PFSK-1 (cell line): ENCODE data around the gene TMEM167B.

ENCODE experiments used
- FOXP2 ChIP-seq: optimal IDR thresholded peaks from 2 replicates; pipeline ENCODE3; 2011; ENCODE audit warnings: borderline replicate concordance, control low read depth, inconsistent platforms; ENCODE audit not compliant: insufficient read depth; ENCODE audit errors: extremely low read length, extremely low read depth
- POLR2AphosphoS5 ChIP-seq: IDR thresholded peaks from 2 replicates; pipeline ENCODE4 v1.6.1; 2012; ENCODE audit warnings: low read depth, mild to moderate bottlenecking, control low read depth, low read length, moderate library complexity
- SIN3A ChIP-seq: IDR thresholded peaks from 2 replicates; pipeline ENCODE4 v1.6.1; 2012; ENCODE audit warnings: mild to moderate bottlenecking, low read length, moderate library complexity, borderline replicate concordance; ENCODE audit not compliant: insufficient read depth
- TAF1 ChIP-seq: IDR thresholded peaks from 2 replicates; pipeline ENCODE4 v1.6.1; 2012; ENCODE audit warnings: low read length, control low read depth, borderline replicate concordance; ENCODE audit not compliant: insufficient read depth

DNA sequence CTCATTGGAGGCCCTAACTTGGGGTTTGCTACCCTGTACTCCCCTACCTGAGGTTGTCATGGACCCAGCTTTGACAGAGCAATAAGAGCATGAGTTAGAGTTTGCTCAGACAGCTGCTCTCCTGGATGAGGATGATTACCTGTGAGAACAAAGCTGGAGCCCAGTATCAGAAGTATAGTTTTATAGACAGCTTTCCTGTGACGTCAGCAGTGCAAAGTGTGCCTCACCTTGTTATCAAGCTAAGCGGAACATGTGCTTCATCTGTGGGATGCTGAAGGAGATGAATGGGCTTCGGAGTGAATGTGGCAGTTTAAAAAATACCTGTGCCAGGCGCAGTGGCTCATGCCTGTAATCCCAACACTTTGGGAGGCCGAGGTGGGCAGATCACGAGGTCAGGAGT lies 43.2 kb upstream of the TMEM167B start:
- no peak for TF ChIP-seq SIN3A
- TF ChIP-seq TAF1, result no peak
- TF ChIP-seq POLR2AphosphoS5, result no peak
- TF ChIP-seq FOXP2, result no peak
